Measurements from ENCODE around the gene TXNRD1. TPM values are rescaled to one million over a fixed set of nuclear protein-coding genes. Genes with fewer than 3 reads are reported as not detected.

TXNRD1 gene
- total RNA-seq, 4 donors from 2014 or later: 23.4 to 43.2 (median 35.6) TPM

DNA sequence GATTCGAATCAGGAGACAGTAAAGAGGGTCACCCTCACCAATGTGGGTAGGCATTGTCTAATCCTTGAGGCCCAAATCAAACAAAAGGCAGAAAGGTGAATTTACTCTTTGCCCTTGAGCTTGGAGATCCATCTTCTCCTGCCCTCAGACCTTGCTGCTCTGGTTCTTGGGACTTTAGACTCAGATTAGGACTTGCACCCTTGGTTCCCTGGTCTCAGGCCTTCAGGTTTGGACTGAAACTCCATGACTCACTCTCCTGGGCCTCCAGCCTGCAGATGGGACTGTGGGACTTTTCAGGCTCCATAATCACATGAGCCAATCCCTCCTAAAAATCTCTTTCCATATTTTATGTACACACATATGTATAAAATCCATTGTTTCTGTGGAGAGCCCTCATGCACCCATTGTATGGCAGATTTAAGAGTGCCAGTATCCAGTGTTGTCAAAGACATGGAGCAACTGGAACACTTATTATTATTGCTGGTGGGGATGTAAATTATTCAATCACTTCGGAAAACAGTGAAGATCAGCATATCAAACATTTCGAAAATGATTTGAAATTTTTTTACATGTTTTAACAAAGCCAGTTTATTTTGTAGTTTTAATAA lies 136.6 kb downstream of the TXNRD1 start:
- intact Hi-C loops (cut with DNase I; ENCODE audit: low total_unique reads): no loop called here
- TF ChIP-seq, protein P1, sequence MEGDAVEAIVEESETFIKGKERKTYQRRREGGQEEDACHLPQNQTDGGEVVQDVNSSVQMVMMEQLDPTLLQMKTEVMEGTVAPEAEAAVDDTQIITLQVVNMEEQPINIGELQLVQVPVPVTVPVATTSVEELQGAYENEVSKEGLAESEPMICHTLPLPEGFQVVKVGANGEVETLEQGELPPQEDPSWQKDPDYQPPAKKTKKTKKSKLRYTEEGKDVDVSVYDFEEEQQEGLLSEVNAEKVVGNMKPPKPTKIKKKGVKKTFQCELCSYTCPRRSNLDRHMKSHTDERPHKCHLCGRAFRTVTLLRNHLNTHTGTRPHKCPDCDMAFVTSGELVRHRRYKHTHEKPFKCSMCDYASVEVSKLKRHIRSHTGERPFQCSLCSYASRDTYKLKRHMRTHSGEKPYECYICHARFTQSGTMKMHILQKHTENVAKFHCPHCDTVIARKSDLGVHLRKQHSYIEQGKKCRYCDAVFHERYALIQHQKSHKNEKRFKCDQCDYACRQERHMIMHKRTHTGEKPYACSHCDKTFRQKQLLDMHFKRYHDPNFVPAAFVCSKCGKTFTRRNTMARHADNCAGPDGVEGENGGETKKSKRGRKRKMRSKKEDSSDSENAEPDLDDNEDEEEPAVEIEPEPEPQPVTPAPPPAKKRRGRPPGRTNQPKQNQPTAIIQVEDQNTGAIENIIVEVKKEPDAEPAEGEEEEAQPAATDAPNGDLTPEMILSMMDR (IDR thresholded peaks at IDR 0.05): no peak
- TF ChIP-seq POLR2A (IDR thresholded peaks at IDR 0.05): no peak

DNA sequence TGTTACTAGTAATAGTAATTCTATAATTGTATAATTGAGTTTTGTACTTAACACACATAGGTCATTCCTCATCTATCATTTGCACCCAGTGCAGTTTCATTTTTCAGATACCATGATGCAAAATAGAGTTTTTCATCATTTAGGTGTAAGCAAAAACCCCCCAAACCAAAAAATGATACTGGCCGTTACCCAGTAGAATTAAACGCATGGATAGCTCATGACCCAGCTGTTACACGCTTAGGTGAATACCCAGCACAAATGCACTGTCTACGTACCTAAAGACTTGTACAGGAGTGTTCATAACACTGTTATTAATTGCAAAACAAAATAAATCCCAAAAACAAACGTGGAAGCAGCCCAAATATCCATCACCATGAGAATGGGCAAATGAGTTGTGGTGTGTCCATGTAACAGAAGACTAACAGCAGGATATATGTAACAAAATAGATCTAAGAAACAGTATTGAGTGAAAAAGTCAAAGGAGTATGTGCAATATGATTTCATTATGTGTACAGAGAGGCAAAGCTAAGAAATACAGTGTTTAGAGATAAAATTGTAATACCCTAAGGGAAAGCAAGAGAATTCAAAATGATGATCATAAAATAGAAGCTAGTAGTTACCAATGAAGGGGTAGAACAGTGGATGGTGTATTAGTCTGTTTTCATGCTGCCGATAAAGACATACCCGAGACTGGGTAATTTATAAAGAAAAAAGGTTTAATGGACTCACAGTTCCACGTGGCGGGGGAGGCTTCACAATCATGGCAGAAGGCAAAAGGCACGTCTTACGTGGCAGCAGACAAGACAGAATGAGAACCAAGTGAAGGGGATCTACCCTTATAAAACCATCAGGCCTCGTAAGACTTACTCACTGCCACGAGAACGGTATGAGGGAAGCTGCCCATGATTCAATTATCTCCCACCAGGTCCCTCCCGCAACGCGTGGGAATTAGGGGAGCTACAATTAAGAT lies 137.7 kb downstream of the TXNRD1 start:
- DNase-seq (ENCODE audit: low spot score in 2 of 2): peak in 1 of 2 donors; percentile 28
- no peak for TF ChIP-seq POLR2A (IDR thresholded peaks at IDR 0.05)
- TF ChIP-seq, protein P1 (IDR thresholded peaks at IDR 0.05): no peak
- intact Hi-C loops (cut with DNase I; ENCODE audit: low total_unique reads): no loop called here
- no peak overlapping the region for H3K4me3 ChIP-seq (ENCODE audit: low read depth, poor library complexity, severe bottlenecking)
- 91 to 94% methylated on average over 17 of the region's 17 CpGs for WGBS, 2 donors

More for the DNA sequence above, 136.6 kb downstream of the TXNRD1 start:
- peak in 1 of 2 donors; percentile 59 for DNase-seq (ENCODE audit: low spot score in 2 of 2)
- WGBS, 2 donors: 87 to 93% methylated on average over 3 of the region's 3 CpGs
- H3K4me3 ChIP-seq (ENCODE audit: low read depth, poor library complexity, severe bottlenecking): no peak overlapping the region

DNA sequence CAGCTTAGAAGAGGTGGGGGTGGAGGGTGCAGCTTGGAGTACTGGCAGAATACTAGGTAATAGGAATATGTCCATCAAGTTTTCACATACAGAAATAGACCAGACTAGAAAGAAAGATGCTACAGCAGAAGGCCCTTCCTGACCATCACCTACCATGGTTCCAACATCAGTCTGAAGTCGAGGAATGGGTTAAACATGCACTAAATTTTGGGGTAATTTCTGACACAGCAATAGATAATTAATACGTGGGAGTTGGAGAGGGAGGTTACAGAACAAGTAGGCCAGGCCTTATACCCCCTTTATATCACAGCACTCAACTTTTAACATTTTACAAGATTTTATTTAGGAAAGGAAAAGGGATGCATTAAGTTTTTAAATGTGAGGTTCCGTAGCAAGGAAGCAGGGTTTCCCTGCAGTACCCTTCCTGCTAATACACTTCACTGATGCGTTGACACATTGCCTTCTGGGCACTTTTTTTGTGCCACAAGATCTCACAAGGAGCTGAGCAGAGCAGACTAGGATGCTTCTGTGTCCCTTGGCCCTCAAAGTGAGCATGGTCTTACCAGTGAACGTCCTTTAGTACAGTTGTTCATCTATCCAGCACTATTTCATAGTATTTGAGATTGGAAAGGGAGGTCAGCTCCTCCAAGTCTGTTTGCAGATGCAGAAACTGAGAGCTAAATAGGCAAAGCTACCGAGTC lies 138.7 kb downstream of the TXNRD1 start:
- no peak overlapping the region for H3K4me3 ChIP-seq (ENCODE audit: low read depth, poor library complexity, severe bottlenecking)
- TF ChIP-seq, protein P1 (IDR thresholded peaks at IDR 0.05): no peak
- no peak for TF ChIP-seq POLR2A (IDR thresholded peaks at IDR 0.05)
- intact Hi-C loops (cut with DNase I; ENCODE audit: low total_unique reads): no loop called here
- peak in 1 of 2 donors; percentile 12 for DNase-seq (ENCODE audit: low spot score in 2 of 2)
- 80 to 86% methylated on average over 6 of the region's 6 CpGs for WGBS, 2 donors

DNA sequence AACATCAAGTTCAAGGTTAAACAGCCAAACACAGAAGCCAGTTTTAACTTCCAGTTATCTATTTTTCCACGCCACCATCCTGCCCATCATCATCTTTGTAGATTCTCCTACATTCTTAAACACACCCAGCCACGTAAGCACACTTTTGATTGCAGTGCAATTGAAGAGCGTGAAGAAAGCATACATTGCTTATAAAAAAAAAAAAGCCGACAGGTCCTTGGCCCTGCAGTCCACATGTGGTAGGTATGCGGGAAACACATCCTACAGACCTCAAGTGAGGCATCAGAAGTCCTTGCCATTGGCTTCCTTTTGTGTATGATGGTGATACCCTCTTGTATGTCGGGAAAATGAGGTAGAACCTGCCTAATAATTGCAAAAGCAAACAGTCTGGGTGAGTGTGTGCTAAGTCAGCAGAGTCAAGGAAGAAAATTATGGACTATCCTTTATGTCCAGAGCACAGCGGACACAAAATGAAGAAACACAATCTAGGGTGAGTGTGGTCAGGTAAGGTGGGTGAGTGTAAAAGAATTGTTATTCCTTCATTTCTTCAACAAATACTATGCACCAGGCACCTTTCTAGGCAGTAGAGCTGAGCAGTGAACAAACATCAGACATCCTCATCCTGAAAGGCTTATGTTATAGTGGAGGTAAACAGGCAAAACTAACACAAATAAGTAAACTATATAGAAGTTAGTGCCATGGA lies 139.4 kb downstream of the TXNRD1 start:
- DNase-seq (ENCODE audit: low spot score in 2 of 2): no peak
- intact Hi-C loops (cut with DNase I; ENCODE audit: low total_unique reads): loop anchor here (5.0 kb wide), 1 partner anchor 138 kb away; the partner anchor contains the start of gene TXNRD1
- H3K4me3 ChIP-seq (ENCODE audit: low read depth, poor library complexity, severe bottlenecking): no peak overlapping the region
- no peak for TF ChIP-seq POLR2A (IDR thresholded peaks at IDR 0.05)
- TF ChIP-seq, protein P1 (IDR thresholded peaks at IDR 0.05): no peak
- WGBS, 2 donors: 90 to 96% methylated on average over 7 of the region's 7 CpGs

DNA sequence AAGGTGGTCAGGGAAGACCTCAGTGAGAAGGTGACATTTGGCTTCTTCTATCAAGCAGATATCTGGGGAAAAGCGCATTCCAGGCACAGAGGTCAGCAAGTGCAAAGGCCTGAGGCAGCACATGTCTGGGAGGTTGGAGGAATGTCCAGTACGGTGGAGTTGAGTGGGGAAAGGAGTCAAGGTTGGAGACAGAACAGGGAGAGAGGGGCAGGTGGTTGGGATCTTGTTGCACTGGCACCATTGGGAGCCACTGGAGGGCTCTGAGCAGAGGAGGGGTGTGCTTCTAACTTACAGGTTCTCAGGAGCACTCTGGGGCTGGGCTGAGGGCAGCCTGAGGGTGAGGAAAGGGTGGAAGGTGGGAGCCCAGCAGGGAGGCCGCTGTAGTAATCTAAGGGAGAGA lies 140.1 kb downstream of the TXNRD1 start:
- no peak for TF ChIP-seq POLR2A (IDR thresholded peaks at IDR 0.05)
- TF ChIP-seq, protein P1 (IDR thresholded peaks at IDR 0.05): no peak
- intact Hi-C loops (cut with DNase I; ENCODE audit: low total_unique reads): loop anchor here (5.0 kb wide), 1 partner anchor 138 kb away; the partner anchor contains the start of gene TXNRD1
- DNase-seq (ENCODE audit: low spot score in 2 of 2): peak in 1 of 2 donors; percentile 76
- no peak overlapping the region for H3K4me3 ChIP-seq (ENCODE audit: low read depth, poor library complexity, severe bottlenecking)
- 78 to 88% methylated on average over 3 of the region's 3 CpGs for WGBS, 2 donors

Data from lower leg skin (tissue), 4 donors.